Smooth muscle cell of the brain vasculature (primary cell): ENCODE results near the gene TMEM59L.

Source experiments
- DNase-seq: peaks from one replicate; pipeline ENCODE4 v3.0.0-alpha.2; 2012; ENCODE audit warnings: low read depth, low spot score

The TMEM59L gene

GRCh38 chr19:18608805-18609716 lies 3.6 kb upstream of the TMEM59L start:
- DNase-seq, result no peak

GRCh38 chr19:18609717-18610051 lies 3.0 kb upstream of the TMEM59L start:
- no peak for DNase-seq

DNA sequence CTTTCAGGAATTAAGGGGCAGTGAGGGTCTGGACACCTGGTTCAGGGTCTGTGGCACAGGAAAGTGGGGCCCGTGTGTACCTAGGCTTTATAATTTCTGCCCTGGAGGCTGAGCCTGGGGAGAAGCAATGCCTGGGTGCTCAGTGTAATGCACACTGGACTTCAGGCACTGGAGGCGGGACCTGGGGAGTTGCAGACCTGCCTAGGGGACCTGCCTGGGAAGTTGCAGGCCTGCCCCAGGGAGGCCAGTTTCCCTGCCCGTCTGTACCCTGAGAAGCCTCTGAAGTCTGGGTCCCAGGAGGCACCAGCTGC lies 2.5 kb upstream of the TMEM59L start:
- DNase-seq, result no peak

GRCh38 chr19:18610556-18611326 lies 1.9 kb upstream of the TMEM59L start:
- no peak for DNase-seq

- DNase-seq, result no peak
These were observed 1.2 kb upstream of the TMEM59L start for GRCh38 chr19:18611327-18612050.

- DNase-seq, result no peak
These were observed 459 bp upstream of the TMEM59L start for GRCh38 chr19:18612051-18612771.

GRCh38 chr19:18613589-18614234 lies 1.0 kb downstream of the TMEM59L start:
- no peak for DNase-seq

GRCh38 chr19:18616023-18616422 lies 3.4 kb downstream of the TMEM59L start:
- DNase-seq, result no peak

DNA sequence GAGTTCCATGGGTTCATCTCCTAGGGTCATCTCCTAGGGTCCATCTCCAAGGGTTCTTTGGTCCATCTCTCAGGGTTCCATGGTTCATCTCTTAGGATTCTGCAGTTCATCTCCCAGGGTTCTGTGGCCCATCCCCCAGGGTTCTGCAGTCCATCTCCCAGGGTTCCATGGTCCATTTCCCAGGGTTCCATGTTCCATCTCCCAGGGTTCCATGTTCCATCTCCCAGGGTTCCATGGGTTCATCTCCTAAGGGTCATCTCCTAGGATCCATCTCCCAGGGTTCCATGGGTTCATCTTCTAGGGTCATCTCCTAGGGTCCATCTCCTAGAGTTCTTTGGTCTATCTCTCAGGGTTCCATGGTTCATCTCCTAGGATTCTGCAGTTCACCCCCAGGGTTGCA lies 4.9 kb downstream of the TMEM59L start:
- no peak for DNase-seq

DNA sequence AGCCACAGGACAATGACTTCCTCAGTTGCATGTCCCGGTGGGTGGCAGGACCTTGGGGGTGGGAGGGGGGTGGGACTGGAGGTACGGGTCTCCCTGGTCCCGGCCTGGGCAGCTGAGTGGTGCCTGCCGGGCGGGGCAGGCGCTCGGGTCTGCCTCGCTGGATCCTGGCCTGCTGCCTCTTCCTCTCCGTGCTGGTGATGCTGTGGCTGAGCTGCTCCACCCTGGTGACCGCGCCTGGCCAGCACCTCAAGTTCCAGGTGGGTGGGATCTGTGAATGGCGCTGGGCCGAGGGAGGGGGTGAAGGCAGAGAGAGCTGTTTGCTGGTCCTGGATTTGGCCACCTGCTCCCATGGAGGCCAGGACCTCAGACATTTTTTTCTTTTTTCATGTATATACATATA lies 5.6 kb downstream of the TMEM59L start:
- no peak for DNase-seq

DNA sequence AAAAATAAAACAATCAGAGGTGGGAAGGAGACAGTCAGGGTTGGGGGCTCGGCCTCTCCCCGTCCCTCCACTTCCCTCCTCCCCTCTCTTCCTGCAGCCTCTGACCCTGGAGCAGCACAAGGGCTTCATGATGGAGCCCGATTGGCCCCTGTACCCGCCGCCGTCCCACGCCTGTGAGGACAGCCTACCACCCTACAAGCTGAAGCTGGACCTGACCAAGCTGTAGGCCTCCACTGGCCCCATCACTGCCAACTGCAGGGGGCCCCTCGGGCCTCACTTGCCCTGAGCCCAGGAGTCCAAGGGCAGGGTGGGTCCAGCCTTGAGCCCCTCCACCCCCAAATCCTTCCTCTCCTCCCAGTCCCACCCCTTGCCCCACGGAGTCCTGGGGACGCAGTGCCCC lies 7.6 kb downstream of the TMEM59L start:
- DNase-seq, result no peak

DNA sequence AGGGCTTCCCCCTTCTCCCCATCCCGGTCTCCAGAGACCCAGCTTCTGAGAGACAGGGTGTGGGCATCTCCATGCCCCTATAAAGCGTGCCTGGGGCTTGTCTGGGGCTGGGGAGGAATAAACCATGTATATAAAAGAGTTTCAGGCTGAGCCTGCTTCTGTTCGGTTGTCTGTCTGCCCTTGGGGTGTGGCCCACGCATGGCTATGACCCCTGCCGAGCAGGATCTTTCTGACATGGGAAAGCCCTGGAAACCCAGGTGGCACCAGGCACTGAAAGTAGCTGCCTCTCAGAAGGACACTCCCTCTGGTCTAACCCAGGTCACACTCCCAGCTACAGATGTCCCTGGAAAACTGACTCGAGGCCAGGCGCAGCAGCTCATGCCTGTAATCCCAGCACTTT lies 8.2 kb downstream of the TMEM59L start:
- no peak for DNase-seq

- DNase-seq, result no peak
These were observed 14.2 kb downstream of the TMEM59L start for GRCh38 chr19:18626906-18627305.

- no peak for DNase-seq
These were observed 16.8 kb downstream of the TMEM59L start for GRCh38 chr19:18629166-18630088.

GRCh38 chr19:18633321-18633720 lies 20.7 kb downstream of the TMEM59L start:
- DNase-seq, result no peak

GRCh38 chr19:18634612-18635297 lies 22.1 kb downstream of the TMEM59L start:
- DNase-seq, result no peak

GRCh38 chr19:18635831-18636182 lies 23.1 kb downstream of the TMEM59L start:
- DNase-seq, result no peak

DNA sequence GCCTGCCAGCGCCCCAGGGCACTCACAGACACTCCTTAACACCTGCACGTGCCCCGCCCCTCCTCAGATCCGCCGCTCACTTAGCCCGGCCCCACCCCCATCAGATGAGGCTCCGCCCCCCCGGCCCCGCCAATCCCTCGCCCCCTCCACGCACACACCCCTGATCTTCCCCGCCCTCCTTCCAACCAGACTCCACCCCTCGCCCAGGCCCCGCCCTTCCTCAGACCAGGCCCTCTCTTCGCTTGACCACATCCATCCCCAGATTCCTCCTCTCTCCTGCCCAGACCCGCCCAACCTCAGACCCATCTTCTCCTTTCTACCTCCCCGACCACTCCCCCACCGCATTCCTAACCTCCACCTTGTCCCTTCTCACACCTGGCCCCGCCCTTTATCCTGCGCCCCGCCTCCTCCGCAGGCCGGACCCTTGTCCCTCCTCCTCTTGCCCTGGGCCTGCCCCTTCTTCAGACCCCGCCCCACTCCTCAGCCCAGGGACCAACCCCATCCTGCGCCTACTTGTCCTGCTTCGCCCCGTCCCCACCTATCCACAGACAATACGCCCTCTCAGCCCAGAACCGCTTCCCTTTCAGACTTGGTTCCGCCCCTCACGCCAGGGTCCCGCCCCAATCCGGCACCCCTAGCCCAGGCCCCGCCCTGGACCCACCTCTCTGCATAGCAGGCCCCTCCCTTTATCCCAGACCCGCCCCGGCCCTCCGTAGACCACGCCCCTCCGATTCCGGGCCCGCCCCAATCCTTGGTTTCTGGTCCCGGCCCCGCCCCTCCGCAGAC lies 23.7 kb downstream of the TMEM59L start:
- peak; percentile 70 for DNase-seq
